Left lung (tissue), 10 donors: Measurements from ENCODE around the gene PLXDC2. TPM values are rescaled to one million over a fixed set of nuclear protein-coding genes. Genes with fewer than 3 reads are reported as not detected.

ENCODE experiments used
- ATAC-seq: fragments of 200-7000 bp; cut with Tn5 transposase; one replicate; pipeline ENCODE4 v1.9.1; 2020; ENCODE audit warnings: moderate library complexity
- DNase-seq, 4 donors: peaks; one replicate each; pipeline ENCODE4 v3.0.0-alpha.2; 2013 to 2020
- H3K27ac ChIP-seq, 2 donors: fragments of 200-600 bp; sonication (generic) in 1 of 2; one replicate each; pipeline versions ENCODE4 v1.5.0 to v1.8.0; 2020 to 2021
- H3K27me3 ChIP-seq, 2 donors: fragments of 200-600 bp; sonication (generic) in 1 of 2; one replicate each; pipeline versions ENCODE4 v1.5.0 to v1.8.0; 2020 to 2021
- H3K36me3 ChIP-seq, 2 donors: fragments of 200-600 bp; sonication (generic) in 1 of 2; one replicate each; pipeline versions ENCODE4 v1.5.0 to v1.8.0; 2020 to 2021
- H3K4me1 ChIP-seq, 2 donors: fragments of 200-600 bp; one replicate each; pipeline ENCODE4 v1.8.0; 2021
- H3K4me3 ChIP-seq, 2 donors: fragments of 200-600 bp; sonication (generic) in 1 of 2; one replicate each; pipeline versions ENCODE4 v1.5.0 to v1.8.0; 2020 to 2021; ENCODE audit warnings: mild to moderate bottlenecking in 1 of 2
- H3K9me3 ChIP-seq, 2 donors: fragments of 200-600 bp; sonication (generic) in 1 of 2; one replicate each; pipeline versions ENCODE4 v1.5.0 to v1.8.0; 2020 to 2021
- intact Hi-C, 2 donors: fragments of 100-400 bp; cut with DNase I; formaldehyde crosslinking; loops; one replicate each; pipeline versions ENCODE4 v1.11.2 to v1.14.2; 2022
- polyA plus RNA-seq, 6 donors: library from polyadenylated mRNA; unstranded; fragments of 120-200 nt; gene quantifications; one replicate each; pipeline ENCODE4 v1.2.1, GENCODE V29; 2013; ENCODE audit not compliant: insufficient read length in 6 of 6
- total RNA-seq, 2 donors: library from RNA; stranded (reverse); fragmentation: NEBNext Ultra II Directional; extraction: Animal tissue kit (Norgen Biotek cat#: 25700); gene quantifications; one replicate each; pipeline ENCODE4 v1.2.1, GENCODE V29; 2021
- TF ChIP-seq, protein P1 (sequence below), 2 donors: fragments of 200-600 bp; sonication (generic) in 1 of 2; IDR thresholded peaks; one replicate each; pipeline versions ENCODE4 v1.5.0 to v1.8.0; 2021; ENCODE audit warnings: antibody characterized with exemption in 2 of 2
- donor health status: DM: no; HTN: yes; CAD: no.
- donor health status: DM: no; HTN: no; CAD: no.

Gene PLXDC2
- total and polyA plus RNA-seq, 8 donors: 85.3 to 127 (median 112) TPM

DNA sequence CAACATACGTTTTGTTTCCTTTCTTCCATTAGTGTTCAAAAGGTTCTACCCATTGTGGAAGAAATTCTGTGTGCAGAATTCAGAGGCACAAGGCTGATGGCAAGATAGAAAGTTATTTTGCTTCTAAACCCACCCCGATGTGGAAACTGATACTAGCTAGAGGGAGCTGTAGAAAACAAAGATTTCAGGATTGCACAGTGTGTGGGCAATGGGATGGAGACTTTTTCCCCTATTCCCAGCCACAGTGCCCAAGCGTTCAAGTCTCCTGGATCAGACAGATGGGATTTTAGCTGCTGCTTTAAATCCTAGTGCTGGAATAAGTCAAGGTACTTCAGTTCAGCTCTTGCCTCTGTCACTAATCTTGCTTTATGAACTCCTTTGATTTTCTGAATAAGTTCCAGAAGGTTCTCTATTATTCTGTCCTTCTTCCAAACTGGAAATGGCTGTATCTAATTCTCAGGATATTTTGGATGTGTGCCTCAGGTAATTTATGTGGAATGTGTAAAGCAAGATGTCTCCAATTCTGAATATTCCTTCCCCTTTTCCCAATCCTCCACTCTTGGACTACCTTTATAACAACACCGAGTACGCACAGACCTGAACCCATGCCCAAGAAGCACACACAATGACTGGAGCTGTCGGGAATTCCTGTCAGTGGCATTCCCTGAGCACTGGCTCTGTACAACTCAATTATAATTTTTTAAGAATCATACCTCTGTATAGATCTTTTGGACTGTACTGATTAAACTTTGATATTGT is 473.0 kb downstream of the PLXDC2 start:
- no peak for DNase-seq
- Histone ChIP-seq H3K27me3 (no peaks in the 10 kb centered on the region), H3K36me3 (no peaks in the 10 kb centered on the region), H3K4me3 (no peak overlapping the region), H3K27ac (no peak overlapping the region), H3K9me3 (peaks cover 0 to 4% of the 10 kb centered on the region in 2 donors), H3K4me1 (no peaks in the 10 kb centered on the region)
- TF ChIP-seq, protein P1, sequence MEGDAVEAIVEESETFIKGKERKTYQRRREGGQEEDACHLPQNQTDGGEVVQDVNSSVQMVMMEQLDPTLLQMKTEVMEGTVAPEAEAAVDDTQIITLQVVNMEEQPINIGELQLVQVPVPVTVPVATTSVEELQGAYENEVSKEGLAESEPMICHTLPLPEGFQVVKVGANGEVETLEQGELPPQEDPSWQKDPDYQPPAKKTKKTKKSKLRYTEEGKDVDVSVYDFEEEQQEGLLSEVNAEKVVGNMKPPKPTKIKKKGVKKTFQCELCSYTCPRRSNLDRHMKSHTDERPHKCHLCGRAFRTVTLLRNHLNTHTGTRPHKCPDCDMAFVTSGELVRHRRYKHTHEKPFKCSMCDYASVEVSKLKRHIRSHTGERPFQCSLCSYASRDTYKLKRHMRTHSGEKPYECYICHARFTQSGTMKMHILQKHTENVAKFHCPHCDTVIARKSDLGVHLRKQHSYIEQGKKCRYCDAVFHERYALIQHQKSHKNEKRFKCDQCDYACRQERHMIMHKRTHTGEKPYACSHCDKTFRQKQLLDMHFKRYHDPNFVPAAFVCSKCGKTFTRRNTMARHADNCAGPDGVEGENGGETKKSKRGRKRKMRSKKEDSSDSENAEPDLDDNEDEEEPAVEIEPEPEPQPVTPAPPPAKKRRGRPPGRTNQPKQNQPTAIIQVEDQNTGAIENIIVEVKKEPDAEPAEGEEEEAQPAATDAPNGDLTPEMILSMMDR (IDR thresholded peaks at IDR 0.05): no peak
- intact Hi-C loops: no loop called here
- ATAC-seq: no peak

DNA sequence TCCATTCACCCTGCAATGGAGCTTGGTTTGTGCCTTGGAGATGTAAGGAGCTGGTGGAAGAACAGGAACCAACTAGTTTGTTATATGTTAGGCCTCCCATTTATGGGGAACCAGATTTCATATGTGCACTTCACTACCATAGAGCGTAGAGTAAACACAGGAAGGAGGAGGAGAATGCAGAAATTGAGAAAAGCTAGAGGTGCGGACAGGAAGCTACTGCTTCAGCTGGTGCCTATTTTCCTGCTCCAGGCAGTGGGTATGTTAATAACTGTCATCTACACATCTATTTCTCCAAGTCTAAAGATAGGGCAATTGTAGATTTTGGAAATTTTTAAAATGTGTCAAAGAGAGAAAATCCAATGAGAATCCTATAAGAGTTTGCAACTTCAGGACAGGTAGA is 482.2 kb downstream of the PLXDC2 start:
- no peaks in the 10 kb centered on the region for H3K4me1 ChIP-seq
- no peaks in the 10 kb centered on the region for H3K36me3 ChIP-seq
- intact Hi-C loops: no loop called here
- TF ChIP-seq, protein P1 (IDR thresholded peaks at IDR 0.05): no peak
- H3K27ac ChIP-seq: no peak overlapping the region
- H3K4me3 ChIP-seq: no peak overlapping the region
- no peak for ATAC-seq
- no peak for DNase-seq
- H3K9me3 ChIP-seq: peaks cover 0 to 23% of the 10 kb centered on the region in 2 donors
- no peaks in the 10 kb centered on the region for H3K27me3 ChIP-seq

DNA sequence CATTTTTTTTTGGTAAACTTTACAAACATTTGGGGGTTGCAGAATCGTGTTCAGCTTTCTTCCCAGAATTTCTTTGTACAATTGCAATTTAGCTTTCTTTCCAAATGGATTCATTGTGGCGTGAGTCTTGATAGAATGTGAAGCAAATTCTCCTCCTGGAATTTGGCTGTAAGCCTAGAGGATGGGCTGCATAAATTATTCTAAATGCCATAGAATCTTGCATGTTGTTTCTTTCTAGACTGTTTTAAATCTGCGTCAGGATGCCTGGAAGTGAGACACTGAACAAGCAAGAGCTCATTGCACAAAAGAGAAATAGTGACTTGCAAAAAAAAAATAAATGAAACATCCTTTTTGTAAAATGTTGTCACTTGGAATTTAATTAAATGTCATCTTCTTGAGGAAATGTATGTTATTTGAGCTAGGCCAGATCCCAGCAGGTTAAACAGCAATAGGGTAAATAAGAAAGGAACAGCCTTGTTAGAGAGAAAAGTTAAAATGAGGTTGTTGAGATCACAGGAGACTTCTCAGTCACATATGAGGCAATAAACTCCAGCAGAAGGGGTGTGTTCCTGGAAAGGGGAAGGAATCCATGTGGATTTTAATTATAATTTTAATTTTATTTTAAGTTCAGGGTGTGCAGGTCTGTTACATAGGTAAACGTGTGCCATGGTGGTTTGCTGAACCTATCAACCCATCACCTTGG is 483.0 kb downstream of the PLXDC2 start:
- intact Hi-C loops: no loop called here
- Histone ChIP-seq H3K4me3 (no peak overlapping the region), H3K9me3 (peaks cover 0 to 24% of the 10 kb centered on the region in 2 donors)

DNA sequence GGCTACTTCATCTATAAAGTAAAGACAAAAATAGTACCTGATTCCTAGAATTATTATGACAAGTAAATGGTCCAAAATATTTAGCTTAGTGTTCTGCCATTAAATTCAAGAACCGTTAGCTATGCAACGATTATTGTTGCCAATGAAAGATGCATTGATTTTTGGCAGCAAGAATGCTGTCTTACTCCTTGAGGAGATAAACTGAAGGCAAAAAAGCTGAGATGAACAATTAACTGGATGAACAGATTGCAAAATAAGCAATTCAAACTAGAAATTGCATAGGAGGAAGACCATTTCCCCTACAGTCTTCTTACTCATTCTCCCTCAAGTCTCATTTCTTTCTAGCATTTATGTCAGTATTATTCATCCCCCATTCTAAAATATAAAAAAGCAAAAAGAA is 484.5 kb downstream of the PLXDC2 start:
- H3K27me3 ChIP-seq: no peaks in the 10 kb centered on the region
- intact Hi-C loops: no loop called here
- H3K36me3 ChIP-seq: no peaks in the 10 kb centered on the region
- DNase-seq: no peak
- H3K27ac ChIP-seq: no peak overlapping the region
- H3K9me3 ChIP-seq: peaks cover 0 to 24% of the 10 kb centered on the region in 2 donors
- ATAC-seq: no peak
- TF ChIP-seq, protein P1 (IDR thresholded peaks at IDR 0.05): no peak
- no peak overlapping the region for H3K4me3 ChIP-seq
- H3K4me1 ChIP-seq: no peaks in the 10 kb centered on the region

More for the DNA sequence above, 483.0 kb downstream of the PLXDC2 start:
- Histone ChIP-seq H3K27ac (no peak overlapping the region), H3K27me3 (no peaks in the 10 kb centered on the region), H3K4me1 (no peaks in the 10 kb centered on the region), H3K36me3 (no peaks in the 10 kb centered on the region)
- TF ChIP-seq, protein P1 (IDR thresholded peaks at IDR 0.05): no peak
- ATAC-seq (no peak), DNase-seq (peak in 1 of 4 donors; percentile 19)

DNA sequence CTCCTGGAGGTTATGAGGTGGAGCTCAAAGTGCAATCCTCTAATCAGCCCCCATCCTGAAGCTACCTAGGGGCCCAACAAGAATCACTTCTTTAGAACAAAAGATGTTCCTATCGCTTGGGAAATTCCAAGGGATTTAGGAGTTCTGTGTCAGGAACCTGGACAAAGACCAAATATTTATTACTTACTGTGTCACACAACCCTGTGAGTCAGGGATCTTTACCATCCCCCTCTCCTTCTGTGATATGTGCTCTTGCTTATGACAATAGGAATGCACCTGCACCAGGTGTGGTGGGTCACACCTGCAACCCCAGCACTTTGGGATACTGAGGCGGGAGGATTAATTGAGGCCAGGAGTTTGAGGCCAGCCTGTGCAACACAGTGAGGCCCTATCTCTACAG is 485.8 kb downstream of the PLXDC2 start:
- Histone ChIP-seq H3K27ac (no peak overlapping the region), H3K4me3 (no peak overlapping the region), H3K4me1 (no peaks in the 10 kb centered on the region), H3K36me3 (no peaks in the 10 kb centered on the region), H3K27me3 (no peaks in the 10 kb centered on the region), H3K9me3 (peaks cover 0 to 15% of the 10 kb centered on the region in 2 donors)
- intact Hi-C loops: no loop called here
- DNase-seq (no peak), ATAC-seq (no peak)
- TF ChIP-seq, protein P1 (IDR thresholded peaks at IDR 0.05): no peak
